ENCODE measurements around the gene SRXN1.
A peak's percentile ranks its signal among the peaks of the same experiment; 100 is the strongest.
"Not testable (repeated sequence)": the region's sequence is repeated elsewhere in the genome, so short reads cannot be mapped to it uniquely, and the experiment has no call there.

The SRXN1 gene

DNA sequence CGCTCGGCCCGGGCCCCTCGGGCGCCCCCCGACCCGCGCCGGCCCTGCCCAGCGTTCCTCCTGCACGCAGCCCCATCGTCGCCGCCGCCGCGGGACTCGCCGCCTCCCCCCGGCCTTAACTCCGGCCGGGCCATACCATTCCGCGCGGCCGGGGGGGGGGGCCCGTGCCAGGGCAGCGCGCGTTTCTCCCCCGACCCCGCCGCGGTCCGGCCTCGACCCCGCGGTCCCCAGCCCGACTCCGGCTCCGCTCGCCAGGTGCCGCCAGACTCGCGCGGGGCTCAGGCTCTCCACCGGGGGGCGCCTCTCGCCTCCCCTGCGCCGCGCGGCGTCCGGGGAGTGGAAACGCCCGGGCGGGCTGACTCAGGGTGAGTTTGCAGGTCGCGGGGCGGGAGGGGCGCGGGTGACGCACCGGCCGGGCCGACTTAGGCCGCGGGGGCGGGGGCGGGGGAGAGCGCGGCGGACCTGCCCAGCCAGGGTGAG is at the start of gene SRXN1:
Gene SRXN1 (minus strand): TSS at position 91 of the 480 bp plus-strand sequence. CDS start 15 bp downstream, at position 76.
- peak; percentile 64 to 85 (median 77) for DNase-seq (ENCODE audit: low read depth in 3 of 3)

GRCh38 chr20:701401-702129 is 48.6 kb upstream of the SRXN1 start:
- no peak for DNase-seq (ENCODE audit: low read depth in 3 of 3)

DNA sequence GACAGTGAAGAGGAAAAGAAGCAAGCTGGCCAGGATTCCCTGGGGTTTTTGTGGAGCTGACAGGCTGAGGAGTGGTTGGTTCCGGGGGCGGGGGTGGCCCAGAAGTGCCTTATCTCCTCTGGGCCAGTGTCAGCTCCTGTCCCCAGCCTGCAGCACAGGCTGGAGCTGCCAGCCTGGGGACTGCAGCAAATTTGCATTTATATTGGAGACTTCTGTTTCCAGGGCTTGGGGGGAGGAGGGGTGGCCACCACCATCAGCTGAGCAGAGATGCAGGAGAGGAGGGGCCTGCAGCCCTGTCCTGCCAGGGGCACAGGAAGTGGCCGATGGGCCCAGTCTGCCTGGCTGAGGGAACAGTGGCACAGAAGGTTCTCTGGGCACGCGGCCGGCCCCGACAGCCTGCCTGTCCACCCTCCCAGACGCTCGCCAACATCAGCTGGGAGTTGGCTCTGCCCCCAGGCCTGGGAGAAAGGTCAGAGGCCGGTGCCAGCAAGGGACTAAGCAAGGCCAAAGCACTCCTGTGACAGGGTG is 46.9 kb upstream of the SRXN1 start:
- DNase-seq (ENCODE audit: low read depth in 3 of 3), result no peak

DNA sequence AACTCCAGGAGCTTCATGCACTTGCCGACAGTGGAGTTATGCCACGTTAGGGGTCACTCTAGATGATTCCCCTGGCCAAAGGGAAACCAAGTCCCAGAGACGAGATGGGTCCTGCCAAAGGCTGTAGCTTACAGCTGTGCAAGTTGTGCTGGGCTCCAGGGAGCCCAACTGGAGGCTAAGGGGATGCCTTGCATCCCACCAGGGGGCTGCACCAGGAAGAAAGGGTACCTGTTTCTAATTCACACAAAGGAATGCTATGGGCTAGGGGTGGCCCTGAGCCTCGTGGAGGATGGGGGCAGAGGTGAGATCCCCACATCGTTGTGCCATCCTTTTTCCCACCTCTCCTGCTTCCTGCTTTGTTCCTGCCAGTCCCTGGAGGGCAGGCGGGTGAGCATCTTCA is 46.3 kb upstream of the SRXN1 start:
- no peak for DNase-seq (ENCODE audit: low read depth in 3 of 3)

GRCh38 chr20:698276-698675 is 45.3 kb upstream of the SRXN1 start:
- no peak for DNase-seq (ENCODE audit: low read depth in 3 of 3)

- no peak for DNase-seq (ENCODE audit: low read depth in 3 of 3)
Measured at GRCh38 chr20:697826-698225, 44.8 kb upstream of the SRXN1 start.

DNA sequence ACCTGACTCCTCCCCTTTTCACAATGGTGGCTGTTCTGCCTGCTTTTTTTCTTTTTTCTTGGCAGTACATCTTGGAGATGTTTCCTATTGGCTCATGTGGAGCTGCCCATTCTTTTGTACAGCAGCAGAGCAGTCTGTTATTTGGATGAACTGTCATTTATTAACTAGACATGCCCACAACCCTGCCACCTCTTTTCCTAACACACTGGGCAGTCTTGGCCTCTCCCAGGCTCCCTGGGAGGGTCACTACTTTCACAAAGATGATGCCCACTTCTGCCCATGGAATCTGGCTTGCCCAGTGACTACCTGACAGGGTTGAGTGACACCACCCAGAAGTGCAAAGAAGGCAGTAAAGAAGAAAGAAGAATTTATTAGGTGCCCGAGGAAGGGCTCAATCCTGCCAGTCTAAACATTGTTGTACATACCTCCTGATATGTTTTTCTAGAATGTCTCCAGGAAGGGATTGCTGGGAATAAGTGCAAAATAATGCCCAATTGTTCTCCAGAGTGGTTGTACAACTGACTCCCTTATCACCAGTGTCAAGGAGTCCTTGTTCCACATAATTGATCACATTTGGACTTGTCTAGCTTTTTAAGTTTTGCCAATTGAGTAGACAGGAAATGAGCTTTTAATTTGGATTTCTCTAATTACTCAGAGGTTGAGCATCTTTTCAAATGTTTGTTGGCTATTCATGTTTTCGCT is 42.3 kb upstream of the SRXN1 start:
- DNase-seq (ENCODE audit: low read depth in 3 of 3), result no peak

GRCh38 chr20:694496-694895 is 41.5 kb upstream of the SRXN1 start:
- no peak for DNase-seq (ENCODE audit: low read depth in 3 of 3)

GRCh38 chr20:693786-694185 is 40.8 kb upstream of the SRXN1 start:
- DNase-seq (ENCODE audit: low read depth in 3 of 3), result not testable (repeated sequence)

DNA sequence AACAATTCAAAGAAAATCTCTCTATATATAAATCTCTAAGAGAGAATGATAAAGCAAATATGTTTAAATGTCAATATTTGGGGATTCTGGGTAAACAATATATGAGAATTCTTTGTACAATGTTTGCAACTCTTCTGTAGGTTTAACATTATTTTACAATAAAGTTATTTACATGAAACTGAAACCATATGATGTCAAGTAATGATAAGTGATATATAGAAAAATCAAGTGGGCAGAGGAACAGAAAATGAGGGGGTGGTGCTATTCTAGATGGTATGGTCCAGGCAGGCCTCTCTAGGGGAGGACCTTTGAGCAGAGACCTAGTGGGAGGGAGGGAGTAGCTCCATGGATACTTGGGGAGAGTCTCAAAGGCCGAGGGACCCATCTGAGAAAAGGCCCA is 39.0 kb upstream of the SRXN1 start:
- DNase-seq (ENCODE audit: low read depth in 3 of 3), result no peak

- no peak for DNase-seq (ENCODE audit: low read depth in 3 of 3)
Measured at GRCh38 chr20:689947-690346, 36.9 kb upstream of the SRXN1 start.

GRCh38 chr20:689348-689747 is 36.3 kb upstream of the SRXN1 start:
- no peak for DNase-seq (ENCODE audit: low read depth in 3 of 3)

DNA sequence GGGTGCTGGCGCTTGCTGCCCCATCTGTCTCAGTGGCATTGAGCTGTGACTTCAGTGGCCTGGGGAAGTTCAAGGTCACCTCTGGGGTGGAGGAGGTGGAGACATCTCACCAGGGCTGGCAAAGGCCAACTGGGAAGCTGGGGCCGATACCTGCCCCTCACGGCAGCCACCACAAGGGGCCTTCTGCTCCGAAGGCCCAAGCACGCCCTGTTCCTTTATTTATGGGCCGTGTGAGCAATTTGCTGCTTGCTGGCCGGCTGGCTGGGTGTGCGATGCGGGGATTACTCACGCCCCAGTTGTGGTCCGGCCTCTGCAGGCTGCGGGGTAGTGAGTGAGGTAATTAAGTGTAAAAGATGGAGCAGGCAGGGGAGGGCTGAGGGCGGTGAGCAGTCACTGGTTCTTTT is 35.8 kb upstream of the SRXN1 start:
- DNase-seq (ENCODE audit: low read depth in 3 of 3), result no peak

GRCh38 chr20:687468-688203 is 34.6 kb upstream of the SRXN1 start:
- no peak for DNase-seq (ENCODE audit: low read depth in 3 of 3)

DNA sequence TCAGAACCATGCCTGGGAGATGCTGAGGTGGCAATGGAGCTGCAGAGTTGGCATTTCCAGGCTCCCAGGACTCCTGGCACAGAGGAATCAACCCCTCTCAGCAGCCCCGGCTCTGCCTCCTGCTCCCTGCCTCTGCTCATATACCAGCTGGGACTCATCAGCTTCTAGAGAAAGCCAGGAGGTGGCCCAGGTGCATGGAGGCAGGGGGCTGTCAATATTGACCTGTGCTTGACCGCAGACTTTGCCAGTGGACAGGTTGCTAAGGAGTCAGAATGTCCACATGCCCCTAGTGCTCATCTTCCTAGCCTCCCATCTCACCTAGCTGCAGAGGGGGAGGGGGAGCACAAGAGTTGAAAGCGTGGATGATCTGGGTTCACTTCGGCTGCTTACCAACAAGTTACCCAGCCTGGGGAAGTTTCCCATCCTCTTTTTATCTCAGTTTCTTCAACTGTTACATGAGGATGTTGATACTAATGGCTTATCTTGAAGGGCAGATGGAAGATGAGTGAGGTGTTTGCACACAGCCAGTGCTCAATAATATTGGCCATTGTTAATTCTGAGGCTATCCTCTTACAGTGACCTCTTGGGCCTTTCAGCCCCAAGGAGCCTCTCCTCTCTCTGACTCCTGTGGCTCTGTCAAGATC is 31.8 kb upstream of the SRXN1 start:
- no peak for DNase-seq (ENCODE audit: low read depth in 3 of 3)

DNA sequence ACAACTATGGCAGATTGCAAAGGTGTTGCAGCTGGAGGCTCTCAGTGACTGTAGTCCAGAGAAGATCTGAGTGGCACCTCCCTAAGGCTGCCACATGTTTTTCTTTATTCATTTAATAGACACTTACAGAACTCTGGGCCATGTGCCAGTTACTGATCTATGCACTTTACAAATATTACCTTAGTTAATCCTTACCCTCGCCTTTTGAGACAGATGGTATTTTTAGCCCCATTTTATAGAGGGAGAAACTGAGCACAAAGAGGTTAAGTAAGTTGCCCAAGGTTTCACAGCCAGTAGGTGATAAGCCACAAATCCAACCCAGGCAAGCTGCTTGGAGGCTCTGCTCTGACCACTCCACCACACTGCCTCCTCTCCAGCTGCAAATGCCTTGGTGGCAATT is 29.1 kb upstream of the SRXN1 start:
- no peak for DNase-seq (ENCODE audit: low read depth in 3 of 3)

DNA sequence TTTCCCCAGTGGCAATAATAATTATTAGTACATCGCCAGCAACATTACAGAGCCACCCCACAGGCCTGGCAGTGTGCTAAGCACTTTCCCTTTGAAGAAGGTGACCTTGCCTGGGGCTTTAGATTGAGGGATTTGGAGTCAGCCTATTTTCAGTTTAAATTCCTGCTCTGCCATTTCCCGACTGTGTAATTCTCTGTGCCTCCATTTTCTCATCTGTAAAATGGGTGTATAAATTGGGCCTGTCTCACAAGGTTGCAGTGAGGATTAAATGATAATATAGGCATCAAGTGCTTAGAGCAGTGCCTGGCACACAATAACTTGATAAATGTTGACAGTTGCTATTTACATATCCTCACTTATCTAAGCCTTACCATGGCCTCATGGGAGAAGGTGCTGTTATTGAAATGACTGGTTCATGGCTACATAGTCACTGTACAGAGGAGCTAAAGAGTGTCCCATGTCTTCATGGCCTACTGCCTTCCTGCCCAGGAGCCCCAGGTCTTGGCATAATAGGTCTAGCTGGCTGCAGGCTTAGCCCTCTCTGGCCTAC is 27.7 kb upstream of the SRXN1 start:
- DNase-seq (ENCODE audit: low read depth in 3 of 3), result no peak

- DNase-seq (ENCODE audit: low read depth in 3 of 3), result no peak
Measured at GRCh38 chr20:677957-678356, 25.0 kb upstream of the SRXN1 start.

- no peak for DNase-seq (ENCODE audit: low read depth in 3 of 3)
Measured at GRCh38 chr20:676967-677366, 24.0 kb upstream of the SRXN1 start.

- DNase-seq (ENCODE audit: low read depth in 3 of 3), result no peak
Measured at GRCh38 chr20:676315-676937, 23.4 kb upstream of the SRXN1 start.

Data from stimulated activated CD4-positive, alpha-beta T cell treated with anti-CD3 and anti-CD28 coated beads, TNF-alpha, amount 100 ng/mL, for 4 hours (primary cell).